GM18867 (cell line): ENCODE results near the gene CISTR.
"Not testable (repeated sequence)": the region's sequence is repeated elsewhere in the genome, so short reads cannot be mapped to it uniquely, and the experiment has no call there.

ENCODE experiments used
- ATAC-seq: cut with Tn5 transposase; IDR thresholded peaks from one replicate; pipeline ENCODE4 v1.9.1; 2021; ENCODE audit warnings: mild to moderate bottlenecking, moderate library complexity; ENCODE audit not compliant: unreplicated experiment

CISTR gene

DNA sequence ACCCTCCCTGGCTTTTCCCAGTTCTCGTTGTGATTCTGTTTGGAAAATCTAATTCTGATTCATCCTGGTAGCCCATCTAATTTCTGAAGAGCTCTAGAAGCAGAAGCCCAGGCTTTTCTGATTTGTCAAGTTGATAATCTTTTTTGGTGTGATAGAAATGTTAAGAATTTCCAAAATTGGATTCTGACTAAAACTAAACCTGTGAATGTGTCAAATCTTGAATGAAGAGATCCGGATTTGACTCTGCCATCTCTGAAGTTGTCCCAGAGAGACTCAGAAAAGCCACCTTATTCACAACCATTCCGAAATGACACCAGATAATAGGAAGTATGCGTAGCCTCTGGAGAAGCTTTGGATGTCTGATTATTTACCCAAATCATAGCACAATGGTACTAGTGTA is 12.8 kb upstream of the CISTR start:
- no peak for ATAC-seq

DNA sequence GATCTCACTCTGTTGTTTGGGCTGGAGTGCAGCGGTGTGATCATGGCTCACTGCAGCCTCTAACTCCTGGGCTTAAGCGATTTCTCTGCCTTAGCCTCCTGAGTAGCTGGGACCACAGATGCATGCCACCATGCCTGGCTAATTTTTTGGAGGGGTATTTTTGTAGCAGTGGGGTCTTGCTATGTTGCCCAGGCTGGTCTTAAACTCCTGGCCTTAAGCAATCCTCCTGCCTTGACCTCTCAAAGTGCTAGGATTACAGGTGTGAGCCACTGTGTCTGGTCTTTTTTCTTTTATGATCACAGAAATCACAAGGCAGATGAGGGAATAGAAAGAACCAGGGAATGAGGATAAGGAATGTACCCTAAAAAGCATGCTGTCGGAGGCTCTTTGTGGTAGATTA is 11.0 kb upstream of the CISTR start:
- ATAC-seq = not testable (repeated sequence)

DNA sequence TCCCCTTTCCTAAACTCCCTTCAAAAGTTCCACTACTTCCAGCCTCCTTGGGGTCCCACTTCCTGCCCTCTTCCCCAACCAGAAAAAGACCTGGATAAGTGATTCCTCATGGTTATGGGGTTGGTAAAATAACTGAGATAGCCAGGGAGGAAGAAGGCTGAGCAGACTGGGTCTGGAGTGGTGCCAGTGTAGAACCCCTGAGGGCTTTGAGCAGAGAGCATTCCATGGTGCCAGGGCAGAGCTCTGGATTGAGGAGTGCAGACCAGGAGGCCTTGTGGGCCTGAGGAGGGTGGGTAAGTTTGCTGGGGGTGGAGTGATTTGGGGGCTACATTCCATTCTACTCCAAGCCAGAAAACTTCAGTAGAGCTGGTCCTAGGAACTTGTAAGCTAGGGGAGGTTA is 9.5 kb upstream of the CISTR start:
- no peak for ATAC-seq

DNA sequence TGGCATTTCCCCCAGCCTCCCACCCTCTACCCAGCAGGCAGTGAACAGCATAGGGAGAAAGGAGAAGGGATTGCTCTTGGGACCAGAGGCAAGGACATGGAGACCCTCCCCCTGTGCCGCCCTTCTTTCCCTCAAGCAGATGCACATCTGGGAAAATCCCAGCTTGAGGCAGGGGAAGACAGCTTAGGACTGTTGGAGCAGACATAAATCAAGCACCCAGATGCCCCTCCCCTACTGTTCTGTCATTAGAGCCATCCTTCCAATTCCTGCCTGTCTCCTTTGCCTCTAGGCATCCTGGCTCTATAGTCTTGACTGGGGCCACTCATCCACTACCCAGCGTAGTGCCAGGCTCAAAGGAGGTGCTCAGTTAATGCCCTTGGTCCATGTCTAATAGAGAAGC is 7.5 kb upstream of the CISTR start:
- ATAC-seq = no peak

DNA sequence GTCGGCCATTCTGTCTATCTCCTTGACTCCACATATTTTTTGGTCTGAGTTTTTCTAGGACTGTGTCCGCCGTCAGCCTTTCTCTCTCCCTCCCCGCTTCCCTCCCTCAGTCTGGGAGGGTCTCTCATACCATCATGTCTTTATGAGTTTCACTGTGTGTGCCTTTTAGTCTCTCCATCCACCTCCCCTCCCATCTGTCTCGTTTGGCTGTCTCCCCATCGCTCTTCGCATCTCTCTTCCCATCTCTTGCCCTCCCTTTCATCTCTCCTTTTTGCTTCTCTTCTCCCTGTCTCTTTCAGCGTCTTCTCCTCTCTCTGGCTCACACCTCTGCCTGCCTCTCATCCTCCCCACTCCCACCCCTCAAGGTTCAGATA is 6.9 kb upstream of the CISTR start:
- ATAC-seq = no peak

DNA sequence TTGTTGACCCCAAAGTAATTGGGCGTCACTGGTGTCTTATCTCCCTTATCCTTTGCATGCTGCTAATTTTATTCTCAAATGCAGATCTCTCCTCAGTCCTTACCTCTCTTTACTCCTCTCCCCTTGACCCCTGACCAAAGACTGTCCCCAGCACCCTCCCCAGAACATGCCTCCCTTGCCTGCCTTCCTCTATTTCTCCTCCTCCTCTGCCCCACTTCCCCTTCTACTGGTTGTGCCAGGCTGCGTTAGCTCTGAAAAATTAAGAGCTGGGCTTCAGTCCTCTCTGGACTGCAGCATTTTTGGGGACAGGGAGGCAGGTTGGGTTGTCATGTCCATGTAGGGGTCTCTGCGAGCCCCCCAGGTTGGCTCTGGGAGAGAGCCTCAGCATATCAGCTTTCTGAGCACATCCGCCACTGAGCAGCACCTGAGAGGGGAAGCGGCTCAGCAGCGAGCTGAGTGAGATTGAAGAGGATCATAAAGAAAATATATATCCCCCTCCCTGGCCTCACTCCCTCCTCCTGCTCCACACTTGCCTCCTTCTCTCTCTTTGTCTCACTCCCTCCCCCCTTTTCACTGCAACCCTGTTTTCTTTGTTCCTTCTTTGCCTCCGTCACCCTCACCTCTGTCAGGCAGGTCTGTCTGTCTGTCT is 6.4 kb upstream of the CISTR start:
- no peak for ATAC-seq

DNA sequence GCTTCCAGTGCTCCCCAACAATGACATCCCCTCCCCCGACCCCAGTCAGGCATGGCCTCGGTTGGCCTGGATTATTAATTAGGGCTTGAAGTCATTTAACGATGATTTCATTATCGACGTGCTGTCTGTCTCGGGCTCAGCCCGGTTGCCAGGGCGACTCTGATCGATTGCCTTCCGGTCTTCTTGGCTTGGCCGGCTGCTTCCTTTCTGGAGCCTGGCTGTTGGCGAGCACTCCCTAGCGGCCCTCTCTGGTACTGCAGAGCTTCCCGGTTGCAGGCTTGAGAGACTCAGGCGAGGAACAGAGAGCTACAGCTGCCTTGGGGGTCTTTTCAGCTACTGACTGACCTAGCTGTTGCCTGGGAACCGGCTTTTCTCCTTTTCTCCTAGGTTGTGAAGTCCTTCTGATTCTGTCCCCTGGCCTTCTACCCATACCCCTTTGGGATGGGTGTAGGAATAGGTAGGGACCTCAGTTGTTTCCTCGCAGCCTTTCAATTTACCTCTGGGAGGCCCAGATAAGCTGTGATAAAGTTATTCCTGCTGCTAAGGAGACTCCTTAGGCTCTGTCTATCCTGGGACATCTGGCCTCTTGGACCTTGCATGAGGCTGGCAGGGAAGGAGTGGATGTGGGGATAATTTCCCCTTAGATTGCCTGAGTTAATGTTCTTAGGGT is 5.5 kb upstream of the CISTR start:
- peak; percentile 80 for ATAC-seq

DNA sequence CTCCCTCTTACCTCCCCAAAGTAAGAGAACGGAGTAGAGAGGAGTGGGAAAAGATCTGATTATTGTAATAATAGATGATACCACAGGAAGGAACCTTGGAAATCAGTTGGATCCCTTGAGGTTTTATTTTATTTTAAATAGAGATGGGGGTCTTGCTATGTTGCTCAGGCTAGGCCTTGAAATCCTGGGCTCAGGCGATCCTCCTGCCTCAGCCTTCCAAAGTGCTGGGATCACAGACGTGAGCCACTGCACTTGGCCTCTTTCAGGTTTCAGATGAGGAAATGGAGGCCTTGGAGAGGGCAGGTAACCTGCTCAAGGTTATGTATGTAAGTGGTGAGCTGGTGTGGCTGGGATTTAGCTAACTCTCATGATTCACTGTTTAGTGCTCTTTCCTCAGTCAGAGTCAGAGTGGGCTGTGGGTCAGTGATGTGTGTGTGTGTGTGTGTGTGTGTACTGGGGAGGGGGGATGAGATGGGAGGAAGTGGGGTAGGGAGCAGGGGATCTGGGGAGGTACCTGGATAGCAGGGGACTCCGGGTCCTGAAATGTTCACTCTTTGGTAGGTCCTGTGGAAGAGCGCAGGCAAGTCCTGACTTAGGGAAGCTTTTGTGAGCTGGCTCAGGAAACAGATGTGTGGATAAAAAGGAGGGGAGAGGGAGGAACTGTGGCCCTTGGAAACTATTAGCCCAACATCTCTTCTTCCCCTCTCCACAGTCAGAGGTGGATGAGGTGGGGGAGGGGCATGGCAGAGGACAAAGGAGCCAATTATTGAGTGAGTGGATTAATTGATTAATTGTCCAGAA is 4.7 kb upstream of the CISTR start:
- no peak for ATAC-seq

DNA sequence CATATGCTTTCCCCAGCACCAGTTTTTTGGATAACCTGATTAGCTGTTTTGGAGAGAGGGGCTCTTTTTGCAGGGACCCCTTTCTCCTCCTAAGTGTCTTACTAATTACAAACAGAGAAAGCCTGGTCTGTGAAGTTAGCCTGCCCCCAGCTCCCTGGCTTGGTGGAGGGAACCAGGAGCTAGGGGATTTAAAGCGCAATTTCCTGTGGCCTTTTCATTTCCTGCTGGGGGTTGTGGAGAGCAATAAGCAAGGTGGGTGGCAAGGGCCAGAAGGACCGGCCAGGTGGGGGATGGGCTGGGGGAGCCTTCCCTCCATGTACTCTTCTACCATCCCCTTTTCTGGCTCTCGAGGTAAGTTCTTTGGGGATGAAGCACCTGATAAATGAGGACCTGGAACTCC is 4.1 kb upstream of the CISTR start:
- no peak for ATAC-seq

DNA sequence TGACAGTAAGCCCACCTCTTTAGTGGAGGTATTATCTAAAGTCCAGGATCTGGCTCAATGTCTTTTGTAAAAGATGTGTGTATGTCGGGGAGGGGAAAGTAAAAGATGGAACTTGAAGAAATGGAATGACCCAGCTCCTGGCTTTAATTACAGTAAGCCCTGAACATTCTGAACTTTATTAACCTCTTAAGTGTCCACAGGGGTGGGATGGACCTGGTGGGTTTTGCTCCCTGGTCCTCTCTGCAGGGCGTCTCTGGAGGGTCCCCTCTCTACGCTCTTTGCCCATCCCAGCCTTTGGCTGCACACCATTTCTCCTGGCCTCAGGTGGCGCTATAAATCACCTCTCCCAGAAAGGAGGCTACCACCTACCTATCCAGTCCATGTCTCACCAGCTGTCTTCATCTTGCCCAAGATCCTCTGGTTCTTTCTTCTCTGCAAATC is 3.7 kb upstream of the CISTR start:
- no peak for ATAC-seq

DNA sequence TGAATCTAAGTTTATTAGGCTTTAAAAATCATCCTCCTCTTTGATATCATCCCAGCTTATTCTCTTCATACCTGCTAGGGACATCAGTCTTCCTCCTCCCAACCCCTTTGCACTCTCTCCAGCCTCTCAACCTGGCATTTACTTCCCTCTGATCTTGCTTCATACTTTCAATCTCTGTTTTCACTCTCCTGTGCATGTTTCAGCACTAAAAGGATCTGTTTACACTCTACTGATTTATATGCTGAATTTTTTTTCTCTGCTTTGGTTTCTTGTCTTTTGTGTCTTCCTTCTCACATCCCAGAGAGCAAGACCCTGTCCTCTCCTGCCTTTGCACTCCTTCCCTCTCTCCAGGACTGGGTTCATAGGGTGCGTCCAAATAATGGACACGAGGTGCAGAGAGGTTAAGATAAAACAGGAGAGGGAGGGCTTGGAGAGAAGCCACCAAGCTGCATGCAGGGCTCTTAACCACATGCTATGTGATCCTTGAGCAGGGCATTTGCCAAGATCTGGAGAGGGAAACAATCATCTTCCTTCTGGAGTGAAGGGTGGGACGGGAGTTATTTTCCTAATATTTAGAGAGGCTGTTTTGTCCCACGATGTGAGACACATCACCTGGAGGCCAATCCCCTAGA is 3.0 kb upstream of the CISTR start:
- no peak for ATAC-seq

DNA sequence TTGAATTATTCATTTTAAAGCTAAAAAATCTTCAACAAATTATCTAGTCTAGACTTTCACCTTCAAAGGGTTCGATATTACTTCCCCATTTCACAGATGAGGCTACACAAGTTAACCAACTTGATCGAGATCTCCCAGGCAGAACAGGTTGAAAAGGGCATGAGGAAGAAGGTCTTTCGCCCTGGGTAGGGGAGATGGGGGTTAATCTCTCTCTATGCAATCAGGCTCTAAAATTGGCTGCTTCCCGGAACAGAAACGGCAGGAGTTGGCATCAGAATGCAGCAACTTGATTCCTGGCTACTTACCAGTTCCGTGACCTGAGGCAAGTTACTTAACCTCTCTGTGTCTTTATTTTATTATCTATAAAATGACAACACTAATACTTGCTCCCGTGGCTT is 2.4 kb upstream of the CISTR start:
- ATAC-seq = no peak

DNA sequence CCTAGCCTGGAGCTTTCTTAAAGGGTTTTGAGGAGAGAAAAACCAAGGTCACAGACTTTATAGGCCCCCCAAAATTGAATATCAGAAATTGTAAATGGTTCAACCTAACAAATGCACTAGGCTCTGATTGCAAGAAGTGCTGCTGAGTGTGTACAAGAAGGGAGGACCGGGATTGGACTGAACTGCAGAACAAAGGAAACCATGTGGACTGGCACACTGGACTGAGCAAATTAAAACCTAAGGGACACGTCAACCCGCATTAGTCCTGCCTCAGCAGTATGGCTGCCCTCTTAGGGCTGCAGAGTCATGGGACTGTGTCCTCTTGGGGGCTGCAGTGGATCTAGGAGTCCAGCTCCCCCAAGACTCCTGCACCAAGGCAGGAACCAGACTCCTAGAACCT is 842 bp upstream of the CISTR start:
- ATAC-seq = no peak

DNA sequence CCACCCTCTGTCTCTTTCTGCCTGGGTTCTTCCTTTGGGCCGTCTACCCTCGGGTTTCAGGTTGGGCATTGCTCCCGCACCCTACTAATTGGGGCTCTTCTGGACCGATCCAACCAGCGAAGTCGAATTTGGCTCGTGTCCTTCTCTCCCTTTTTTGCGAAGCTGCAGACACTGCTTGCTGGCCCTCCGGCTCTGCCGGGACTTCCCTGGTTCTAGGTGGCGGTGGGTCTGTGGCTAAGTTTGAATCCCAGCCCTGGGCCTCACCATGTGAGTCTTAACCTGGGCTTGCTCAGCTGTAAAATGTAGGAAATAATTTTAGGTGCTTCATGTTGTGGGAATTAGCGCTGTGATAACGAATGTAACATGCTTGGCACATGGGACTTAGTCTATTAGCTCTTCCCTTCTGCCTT is 418 bp upstream of the CISTR start:
- ATAC-seq = no peak

DNA sequence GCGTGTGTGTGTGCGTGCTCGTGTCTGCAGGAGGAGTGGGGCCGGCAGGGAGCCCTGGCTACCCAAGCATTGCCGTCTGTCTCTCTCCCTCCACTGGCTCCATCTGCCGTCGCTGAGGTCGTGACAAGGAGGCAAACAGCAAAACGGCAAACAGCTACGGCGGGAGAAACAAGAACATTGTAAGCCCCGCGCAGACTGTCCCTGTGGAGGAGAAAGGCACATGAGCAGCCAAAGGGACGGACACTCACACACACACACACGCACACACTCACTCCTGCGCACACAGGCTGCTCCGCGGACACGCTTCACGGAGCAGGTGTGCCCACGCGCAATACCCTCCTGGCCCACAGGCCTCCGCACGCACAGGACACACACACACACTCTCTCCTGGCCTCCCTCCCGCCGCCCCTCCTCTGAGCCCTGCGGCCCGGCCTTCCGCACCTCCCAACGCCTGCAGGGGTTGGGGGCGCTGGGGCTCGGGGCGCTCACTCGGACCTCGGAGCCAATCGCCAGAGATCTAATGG is 905 bp downstream of the CISTR start:
- peak; percentile 27 for ATAC-seq

DNA sequence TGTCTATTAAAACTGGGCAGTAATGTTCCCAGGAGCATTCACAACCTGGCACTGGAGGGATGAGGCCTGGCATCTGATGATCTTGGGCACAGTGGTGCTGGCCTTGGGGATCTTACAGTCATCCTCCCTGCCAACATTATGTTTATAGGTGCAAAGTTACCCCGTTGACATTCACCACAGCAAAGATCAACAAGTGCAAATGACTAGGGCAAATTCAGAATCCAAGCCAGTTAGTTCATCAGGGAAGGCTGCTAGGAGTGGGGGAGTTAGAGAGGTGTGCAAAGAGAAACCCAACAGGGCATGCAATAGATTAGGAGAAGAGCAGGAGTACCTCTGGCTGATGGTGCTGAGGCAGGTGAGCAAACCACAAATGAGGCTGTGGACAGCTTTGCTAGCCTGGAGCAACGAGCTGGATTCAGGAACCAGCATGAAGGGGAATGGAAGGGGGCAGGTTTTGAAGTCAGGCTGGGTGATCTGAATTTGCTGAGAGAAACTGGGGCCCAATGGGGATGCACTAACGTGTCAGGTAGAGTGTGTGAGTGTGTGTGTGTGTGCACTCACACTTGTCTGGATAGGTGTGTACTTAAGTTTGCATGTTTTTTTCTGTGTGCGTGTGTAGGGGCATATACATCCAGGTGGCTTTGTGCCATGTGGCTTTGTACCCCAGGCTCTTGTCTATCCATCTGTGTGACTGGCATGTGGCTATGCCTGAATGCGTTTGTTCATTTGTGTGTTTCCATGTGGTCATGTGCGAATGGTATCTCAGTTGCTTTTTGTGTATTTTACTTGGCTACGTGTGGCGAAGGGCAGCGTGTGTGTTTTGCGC is 1.6 kb downstream of the CISTR start:
- ATAC-seq = no peak

DNA sequence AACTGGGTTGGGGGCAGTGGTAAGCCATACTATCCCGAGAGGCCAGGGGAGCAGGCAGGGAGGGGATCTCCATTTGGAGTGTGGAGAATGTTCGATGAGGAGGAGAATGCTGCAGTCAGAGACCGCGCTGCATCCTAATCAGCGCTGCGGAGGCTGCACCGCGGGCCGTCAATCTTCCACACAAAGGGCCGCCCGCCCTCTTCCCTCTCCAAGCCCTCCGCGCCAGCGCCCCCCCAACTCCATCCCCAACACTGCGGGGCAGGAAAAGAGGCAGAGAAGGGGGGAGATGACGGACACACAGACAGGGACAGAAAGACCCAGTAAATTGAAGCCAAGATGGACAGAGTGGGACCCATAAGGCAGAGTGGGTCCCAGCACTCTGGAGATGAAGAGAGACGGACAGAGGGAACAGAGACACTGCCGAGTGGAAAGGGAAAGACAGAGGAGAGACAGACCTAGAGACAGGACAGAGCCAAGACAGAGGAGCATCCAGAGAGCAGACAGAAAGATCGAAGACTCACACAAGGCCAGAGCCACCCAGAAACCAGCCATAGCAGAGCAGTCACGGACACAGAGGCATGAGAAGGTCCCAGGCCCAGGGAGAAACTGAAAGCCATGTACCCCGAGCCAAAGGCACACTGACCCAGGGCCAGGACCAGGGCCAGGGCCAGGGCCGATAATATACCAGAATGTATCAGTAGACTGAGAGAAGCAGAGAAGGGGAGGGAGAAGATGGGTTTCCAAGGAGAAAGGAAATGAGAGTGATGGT is 3.5 kb downstream of the CISTR start:
- no peak for ATAC-seq

DNA sequence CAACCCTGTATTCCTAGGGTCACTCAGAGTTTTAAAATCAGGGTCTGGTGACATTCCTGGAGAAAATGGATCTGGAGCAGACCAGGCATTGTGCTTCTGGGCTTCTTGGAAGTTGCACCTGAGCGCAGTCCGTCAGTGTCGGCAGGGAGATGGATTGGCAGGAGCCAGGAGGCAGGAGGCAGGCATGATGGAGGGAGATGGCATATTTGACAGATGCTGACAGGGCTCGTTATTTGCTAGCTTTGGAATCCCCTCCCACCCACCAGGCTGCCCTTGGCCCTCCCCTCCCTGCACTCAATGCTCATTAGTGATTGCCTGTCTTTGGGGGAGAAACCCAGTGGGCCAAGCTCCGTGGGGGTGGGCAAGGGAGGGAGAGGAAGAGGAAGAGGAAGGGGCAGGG is 4.7 kb downstream of the CISTR start:
- no peak for ATAC-seq

DNA sequence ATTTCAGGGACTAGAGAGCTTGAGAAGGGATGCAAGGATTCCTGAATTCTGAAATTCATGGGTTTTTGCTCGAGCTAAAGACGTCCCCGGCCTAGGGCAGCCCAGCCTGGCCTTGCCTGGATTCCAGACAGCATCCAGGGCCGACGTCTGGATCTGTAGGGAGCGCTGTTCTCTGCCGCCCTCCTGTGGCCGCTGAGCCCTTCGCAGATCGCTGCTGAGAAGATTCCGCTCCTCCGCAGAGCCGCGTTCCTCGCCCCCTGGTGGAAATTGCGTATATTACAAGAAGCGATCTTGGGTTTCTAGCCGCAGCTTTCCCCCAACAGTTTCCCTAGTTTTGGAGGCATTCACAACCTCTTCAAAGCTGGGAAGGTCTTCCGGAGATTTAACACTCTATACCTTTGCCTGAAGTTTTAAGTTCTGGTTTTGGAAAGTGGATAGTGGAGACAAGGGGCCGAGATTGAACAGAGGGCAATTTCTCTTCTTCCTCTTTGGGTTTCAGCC is 5.1 kb downstream of the CISTR start:
- peak; percentile 44 for ATAC-seq

DNA sequence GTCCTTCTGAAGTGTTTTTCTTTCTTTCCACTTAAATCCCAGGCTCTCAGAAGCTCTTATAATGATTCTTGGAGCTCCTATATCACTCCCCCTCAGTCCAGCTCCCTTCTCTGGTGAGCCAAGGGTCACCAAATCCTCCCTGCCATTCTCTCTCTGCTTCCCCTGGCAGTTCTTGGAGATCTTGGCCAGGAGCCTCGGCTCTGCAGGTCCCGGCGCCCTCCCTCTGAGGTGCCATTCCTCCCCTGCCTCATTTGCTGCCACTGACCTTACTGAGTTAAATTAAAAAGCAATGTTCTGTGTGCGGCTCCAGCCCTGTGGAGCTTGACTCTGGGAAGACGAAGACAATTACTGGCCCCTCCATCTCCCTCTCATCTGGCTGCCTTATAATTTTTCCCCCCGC is 7.0 kb downstream of the CISTR start:
- ATAC-seq = no peak
